Left hindlimb (tissue), 1 donor: ENCODE data around the gene ARHGAP18.
A peak's percentile ranks its signal among the peaks of the same experiment; 100 is the strongest.

Experiments
- DNase-seq: peaks from one replicate; pipeline ENCODE4 v3.0.0-alpha.2; 2018

Gene ARHGAP18

DNA sequence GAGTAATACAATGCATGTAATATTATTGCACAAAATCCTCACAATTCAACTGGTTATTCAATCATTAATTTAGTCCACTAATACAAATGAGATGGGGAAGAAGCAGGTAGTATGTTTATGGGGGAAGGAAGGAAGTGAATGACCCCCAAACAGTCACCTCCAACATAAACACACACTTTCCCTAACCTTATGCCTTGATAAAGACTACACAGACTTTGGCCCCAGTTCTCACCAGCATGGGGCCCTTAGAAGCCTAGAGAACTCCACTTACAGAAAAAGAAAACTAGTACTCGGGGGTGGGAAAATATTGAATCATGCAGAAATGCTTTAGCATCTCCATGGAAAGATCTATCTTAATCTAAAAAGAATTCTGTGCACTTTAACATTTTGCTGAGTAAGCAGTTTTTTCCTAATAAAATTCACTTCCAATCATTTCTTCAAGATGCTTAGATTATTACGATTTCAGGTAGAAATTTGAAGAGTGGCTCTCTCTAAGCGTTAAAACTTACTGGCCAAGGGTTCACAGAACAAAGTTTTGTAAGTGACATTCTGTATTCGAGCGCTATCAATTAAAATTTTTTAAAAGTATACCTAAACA, 18.8 kb downstream of the ARHGAP18 start:
- DNase-seq: no peak

DNA sequence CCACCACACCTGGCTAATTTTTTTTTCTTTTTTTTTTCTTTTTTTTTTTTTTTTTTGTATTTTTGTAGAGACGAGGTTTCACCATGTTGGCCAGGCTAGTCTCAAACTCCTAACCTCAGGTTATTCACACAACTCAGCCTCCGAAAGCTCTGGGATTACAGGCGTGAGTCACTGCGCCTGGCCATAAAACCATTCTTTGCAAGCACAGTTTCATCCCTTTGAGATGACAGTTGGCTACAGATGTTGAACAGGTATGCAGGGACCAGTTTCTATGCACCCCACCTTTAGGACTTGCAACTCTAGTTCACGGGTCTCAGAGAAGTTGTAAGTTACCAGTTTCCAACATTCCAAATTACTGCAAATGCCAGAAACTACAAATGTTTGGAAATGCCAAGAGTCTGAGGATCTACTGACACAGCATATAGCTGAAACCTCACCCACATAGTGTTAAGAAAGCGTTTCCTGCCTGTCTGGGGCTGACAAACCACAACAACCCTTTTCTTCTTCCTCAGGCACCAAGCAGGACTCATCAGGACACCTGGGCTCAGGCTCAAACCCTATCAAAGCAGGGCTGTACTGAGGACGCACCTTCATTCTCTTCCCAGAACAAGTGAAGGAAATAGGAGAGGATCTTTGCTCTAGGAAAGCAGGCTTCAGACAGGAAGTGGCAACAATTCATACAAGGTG, 22.9 kb downstream of the ARHGAP18 start:
- no peak for DNase-seq

DNA sequence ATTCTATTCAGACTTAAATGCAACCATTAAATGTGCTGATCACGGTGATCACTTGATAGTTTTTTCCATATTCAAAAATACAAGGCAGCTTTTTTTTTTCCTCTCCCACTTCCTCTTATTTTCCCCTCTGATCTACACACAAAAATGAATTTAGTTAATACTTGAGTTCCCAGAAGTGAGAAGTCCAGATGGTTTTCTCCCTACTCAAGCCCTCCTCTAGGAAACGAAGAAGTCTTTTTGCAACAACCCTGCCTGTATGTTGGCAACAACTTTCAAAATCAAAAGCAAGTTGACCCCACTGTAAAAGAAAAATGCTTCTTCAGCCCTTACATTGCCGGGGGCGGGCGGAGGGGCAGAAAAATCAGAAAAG, 24.3 kb downstream of the ARHGAP18 start:
- DNase-seq: no peak

DNA sequence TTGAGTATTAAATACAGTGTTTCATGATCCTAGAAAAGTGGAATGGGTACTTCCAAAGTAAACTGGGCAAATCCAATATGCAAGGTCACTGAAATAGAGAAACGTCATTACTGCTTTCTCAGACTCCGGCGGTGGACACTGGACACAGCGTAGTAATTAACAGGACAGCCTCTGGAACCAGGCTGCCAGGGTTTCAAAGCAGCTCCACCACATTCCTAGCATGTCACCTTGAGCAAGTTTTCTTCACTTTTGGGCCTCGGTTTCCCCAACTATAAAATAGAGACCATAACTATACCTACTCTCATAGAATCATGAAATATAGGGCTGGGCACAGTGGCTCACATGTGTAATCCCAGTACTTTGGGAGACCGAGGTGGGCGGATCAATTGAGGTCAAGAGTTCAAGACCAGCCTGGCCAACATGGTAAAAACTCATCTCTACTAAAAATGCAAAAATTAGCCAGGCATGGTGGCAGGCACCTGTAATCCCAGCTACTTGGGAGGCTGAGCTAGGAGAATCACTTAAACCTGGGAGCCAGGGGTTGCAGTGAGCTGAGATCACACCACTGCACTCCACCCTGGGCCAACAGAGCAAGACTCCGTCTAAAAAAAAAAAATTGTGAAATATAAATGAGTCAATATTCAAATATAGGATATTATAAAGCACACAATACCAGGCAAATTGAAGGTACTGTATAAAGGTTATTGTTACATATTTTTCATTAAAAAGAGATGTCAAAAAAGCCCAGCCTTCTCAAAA, 24.9 kb downstream of the ARHGAP18 start:
- DNase-seq: no peak

DNA sequence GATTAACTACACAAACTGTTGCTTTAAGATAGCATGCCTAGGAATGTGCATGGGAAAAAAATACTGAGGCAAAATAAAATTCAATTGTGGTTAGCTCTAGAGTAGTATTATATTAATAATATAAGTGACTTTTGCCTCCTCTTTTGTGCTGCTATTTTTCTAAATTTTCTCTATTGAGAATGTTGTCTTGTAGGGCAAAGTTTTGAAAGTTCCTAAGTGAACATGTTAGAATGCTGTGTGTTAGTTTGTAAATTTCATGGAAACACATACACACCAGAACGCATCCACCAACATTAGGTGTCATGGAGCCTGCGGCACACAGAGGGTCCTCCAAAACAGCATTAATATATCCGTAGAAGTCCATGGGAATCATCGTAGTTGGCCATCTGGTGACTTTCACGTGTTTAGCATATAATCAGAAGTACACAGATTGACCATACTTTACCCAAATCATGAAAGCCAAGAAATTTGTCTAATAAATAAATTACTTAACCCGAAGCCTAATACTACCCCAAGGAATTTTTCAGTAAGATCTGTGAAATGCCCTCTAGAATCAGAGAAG, 25.6 kb downstream of the ARHGAP18 start:
- no peak for DNase-seq

DNA sequence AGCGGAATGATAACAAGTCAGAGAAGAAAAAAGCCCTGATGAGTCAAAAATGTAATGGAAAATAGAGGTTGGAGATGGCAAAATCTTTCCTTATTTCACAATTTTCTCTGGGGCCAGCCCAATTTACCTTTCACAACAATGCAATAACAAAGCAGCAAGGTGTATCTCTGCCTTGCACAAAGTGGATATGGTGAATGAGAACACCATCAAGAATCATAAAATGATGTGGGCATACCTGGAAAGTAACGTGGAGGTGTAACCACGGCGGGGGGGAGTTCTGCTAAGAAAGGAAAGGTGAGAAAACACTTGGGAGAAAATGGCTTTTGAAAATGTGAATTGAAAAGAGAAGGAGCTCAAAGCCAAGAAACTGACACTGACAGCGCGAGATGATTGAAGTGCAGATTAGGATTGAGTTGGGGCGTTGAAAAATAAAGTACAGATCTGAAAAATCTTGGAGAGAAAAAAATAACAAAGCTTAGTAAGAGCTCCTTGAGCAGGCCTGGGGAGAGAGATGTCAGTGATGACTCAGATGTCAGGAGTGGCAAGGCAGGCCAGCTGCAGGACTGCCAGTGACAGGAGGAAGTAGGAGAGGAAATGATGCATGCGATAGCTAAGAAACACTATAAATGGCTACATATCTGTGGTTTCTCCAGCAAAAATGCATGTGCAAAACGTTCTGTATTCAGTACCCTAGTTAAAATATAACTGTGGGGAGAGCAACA, 26.2 kb downstream of the ARHGAP18 start:
- peak; percentile 63 for DNase-seq

DNA sequence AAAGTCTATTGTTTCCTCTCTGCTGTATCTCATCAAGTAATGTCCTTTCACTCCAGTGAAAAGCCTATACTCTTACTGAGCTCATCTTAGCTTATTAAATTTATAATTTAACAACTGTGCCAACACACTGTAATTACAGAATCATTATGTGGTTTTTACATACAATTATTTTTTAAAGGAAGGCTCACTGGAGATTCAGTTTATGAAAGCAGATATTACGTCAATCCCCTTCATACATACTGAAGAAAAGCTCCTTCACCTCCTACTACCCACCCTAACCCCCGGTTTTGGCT, 28.1 kb downstream of the ARHGAP18 start:
- no peak for DNase-seq

DNA sequence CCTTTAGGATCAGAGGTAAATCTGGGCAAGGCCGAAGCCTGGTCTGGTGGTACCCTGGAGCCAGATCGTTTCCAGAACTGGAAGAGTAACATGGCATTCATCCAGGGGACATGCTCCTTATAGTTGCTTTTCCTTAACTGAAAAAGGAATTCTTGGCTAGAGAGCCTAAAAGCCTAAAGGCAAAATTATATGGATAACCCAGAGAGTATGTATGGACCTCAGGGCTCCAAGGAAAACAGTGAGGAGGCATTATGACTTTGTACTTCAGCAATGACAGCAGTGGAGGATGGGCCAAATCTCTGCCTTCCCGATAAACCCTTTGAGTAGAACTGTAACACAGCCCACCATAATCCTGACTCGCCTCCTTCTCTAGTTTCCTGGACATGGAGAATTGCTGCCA, 29.3 kb downstream of the ARHGAP18 start:
- DNase-seq: no peak

DNA sequence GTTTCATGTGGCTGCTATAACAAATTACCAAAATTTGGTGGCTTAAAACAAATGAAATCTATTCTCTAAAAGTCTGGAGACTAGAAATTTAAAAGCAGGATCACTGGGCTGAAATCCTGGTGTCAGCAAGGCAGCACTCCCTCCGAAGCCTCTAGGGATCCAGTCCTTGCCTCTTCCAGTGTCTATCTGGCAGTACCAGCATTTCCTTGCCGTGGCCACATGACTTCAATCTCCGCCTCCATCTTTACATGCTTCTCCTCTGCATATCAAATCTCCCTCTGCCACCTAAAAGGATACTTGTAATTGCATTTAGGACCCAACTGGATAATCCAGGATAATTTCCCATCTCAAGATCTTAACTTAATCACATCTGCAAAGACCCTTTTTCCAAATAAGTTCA, 30.2 kb downstream of the ARHGAP18 start:
- no peak for DNase-seq

DNA sequence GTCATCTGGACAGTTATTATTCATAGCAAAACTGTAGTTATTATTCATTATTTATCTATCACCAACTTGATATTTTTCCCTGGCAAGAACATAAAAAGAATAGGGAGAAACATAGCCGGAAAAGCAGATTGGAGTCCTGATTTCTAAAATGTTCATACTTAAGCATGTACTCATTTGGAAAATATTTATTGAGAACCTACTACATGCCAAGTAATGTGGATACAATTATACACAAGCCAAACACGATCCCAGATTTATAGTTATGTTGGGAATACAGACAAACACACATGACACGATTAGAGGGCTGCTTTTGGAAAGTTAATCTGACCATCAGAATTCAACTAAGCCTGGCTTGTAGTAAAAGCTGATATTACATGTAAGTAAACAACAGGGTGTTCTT, 30.7 kb downstream of the ARHGAP18 start:
- no peak for DNase-seq

DNA sequence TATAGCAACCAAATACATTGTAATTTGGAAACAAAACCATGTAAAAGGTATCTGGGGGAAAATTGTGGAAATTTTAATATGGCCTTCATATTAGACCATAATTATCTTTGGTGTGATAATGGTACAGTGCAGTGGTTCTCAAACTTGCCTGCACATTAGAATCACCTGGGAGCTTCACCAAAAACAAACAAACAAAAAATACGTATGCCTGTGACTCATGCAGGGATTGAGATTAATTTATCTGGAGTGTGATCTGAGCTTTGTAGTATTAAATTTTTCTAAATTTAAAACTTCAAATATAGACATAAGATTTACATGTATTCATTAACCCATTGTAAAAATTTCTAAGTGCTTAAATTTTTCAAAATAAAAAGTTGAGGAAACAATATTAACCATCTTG, 31.5 kb downstream of the ARHGAP18 start:
- no peak for DNase-seq

DNA sequence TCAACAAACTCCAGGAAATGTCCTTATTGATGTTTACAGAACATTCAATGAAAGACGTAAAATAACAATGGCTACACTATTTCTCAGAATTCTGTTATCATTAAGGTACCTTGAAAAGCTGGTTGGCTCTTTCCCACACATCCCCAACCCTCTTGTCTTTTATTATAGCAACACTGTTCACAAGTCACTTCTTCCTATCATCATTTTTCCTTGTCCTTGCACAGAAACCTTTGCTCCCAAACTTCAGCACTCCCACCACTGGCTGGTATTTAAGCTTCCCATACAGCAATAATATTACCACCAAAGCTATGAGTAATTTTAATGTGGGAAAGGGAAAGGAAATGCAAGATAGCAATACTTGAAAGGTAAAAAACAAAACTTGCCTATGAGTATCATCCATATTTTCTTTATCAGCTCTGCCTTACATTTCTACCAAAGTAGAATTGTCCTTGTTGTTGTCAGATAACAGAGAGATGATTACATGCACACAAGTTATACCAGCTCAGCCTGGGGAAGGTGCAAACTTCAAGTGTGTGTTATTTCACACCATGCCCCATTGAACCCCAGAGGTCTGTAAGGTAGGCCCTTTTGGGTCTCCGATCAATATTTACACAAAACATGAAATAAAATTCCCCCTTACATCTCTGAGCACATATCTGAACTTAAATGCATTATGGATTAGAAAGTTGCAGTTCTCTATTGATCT, 32.2 kb downstream of the ARHGAP18 start:
- DNase-seq: no peak

DNA sequence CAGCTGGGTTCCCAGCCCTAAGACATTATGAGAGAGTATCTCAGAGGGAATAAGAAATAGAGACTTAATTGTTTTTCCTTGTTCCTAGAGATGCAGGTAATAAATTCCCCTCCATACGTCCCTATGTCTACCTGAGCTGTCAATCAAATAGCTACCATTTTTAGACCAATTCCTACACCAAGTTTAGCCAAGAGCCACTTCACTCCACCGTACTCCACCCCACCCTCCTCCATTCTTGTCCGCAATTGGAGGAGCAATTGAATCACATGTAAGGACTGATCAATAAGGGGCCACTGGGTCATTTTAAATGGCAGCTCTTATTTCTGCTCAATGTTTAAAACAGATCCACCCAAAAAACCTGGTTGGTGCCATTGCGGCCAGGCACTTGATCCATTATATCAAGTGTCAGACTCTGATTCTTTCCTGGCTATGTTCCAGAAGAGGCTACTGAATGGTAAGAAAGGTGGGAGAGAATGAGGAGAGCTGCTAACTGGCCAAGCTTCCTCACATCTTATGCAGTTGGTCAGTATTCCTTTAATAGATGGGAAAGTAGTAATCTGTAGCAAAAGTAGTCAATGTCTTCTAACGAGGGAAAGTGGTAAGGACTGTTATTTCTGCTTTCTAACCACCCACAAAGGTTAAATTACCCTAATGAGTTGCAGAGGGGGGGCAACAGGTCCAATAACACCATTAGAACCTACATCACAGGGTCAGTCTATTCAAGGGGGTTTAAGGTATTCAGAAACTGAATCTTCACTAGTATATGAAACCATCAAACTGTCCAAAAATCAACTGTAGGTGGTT, 34.1 kb downstream of the ARHGAP18 start:
- no peak for DNase-seq

DNA sequence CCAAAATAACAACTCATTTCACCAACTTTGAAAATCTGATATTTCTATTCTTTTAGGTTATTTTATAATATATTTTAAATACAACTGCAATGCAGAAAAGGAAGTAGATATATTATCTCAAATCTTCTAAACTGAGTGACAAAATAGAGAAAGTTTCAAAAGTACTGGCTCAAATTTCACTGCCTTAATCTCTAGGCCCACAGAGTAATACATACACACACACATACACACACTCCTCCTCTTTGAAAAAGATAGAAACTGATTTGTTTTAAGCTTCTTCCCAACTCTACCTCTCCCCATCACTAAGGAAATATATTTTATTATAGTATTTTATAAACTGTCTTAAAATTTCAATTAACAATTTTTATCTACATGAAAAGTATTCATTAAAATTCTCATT, 36.2 kb downstream of the ARHGAP18 start:
- no peak for DNase-seq

DNA sequence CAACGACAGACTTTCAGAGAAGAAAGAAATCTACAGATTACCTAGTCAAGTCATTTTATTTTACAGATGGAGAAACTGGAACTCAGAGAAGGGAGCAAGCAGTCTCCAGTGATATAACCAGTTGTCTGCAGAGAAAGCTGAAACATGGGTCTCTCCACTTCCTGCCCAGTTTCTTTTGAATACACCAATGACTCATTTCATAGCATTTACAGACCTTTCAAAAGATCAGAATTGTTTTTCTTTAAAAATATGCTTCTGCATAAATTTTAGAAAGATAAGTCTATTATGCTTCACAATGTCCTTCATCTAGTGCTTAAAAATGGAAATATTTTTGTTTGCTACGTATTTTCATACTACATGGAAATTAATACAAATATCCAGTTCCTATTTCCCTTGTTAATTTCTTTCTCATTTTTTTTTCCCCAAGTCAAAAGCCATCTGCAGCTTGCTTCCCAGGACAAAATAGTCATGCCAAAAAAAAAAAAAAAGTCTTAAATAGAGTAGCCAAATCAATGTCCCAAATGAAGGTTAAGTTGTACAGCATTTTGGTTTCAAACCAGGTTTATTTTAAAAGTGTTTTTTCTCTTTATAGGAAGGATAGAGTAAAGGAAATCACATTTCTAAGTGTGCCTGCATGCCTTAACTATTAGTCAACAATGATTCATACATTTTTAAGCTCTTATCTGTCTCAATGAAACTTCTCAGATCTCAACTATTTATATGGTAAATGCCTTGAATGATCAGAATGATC, 36.9 kb downstream of the ARHGAP18 start:
- no peak for DNase-seq

DNA sequence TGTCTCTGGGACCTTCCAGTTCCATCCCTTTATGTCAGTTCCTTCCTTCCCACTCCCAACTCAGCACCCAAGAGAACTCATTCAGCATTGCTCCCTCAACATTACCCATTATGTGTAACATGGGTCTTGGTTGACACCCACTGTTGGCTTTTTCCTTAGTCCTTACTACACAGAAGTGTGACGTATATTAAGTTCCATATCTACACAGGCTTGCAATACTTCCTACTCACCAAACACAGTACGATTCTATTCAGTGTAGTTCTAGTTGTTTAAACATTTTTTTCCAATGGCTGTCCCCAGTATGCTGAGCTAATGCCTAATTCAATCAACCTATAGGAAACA, 37.7 kb downstream of the ARHGAP18 start:
- DNase-seq: no peak

DNA sequence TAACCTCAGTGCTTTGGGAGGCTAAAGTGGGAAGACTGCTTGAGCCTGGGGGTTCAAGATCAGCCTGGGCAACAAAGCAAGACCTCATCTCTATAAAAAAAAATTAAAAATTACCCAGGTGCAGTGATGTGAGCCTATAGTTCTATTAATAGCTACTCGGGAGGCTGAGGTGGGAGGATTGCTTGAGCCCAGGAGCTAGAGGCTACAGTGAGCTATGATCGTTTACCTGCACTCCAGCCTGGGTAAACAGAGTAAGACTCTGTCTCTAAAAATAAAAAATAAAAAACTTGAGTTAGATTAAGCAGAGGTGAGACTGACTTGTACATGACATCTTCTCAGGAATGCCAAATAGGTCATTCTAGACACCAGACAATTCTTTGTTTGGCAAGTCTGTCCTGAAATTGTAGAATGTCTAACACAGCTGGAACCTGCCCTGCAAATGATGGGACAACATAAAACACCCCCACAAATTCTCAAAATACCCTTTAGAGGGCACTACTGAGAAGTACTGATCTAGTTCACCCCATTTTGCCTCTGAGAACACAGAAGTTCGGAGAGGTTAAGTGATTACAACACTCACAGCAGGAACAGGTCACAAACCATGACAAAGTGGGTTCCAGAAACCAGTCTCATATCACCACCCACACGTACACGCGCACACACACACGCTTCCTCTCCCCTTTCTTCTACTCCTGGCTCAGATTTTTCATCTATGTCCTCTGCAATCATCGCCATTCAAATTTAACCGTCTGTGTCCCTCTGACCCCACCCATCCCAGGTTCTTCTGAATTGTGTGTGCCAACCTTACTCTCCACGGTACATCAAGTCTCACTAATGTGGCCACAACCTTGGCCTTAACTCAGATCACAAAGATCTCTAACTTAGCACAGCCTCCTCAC, 38.3 kb downstream of the ARHGAP18 start:
- DNase-seq: no peak

DNA sequence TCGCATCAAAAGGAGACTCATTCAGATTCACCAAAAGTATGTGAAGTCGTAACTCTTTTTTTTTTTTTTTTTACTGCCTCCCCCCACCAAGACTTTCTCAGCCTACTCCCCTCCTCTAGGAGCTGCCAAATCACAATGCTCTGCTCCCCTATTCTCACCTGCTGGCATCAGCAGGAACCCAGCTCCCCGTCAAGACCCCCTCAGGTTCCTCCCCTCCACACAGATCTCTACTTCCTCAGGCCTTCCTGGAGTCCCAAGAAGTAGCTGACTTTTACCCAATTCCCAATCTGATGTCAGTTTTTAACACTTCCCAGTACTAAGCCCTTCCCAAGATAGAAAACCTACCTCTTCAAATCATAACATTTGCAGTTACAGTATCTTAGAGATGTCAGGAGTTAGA, 39.3 kb downstream of the ARHGAP18 start:
- no peak for DNase-seq

DNA sequence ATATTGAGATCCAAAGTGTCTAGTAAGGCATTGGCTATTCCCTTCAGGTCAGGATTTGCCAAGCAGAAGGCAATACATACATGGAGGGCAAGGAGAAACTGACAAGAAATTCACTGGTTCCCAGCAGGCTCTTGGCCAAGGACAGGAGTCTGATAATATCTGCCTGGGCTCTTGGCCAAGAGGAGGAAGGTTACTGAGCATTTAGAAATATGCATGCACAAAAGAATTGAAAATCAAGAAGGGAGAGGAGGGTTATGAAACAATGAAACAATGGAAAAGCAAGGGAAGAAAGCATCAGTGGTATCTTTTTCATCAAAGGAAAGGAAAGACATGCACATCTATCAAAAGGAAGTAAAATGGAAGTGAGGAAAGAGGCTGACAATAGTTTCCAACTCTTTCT, 42.4 kb downstream of the ARHGAP18 start:
- DNase-seq: no peak

DNA sequence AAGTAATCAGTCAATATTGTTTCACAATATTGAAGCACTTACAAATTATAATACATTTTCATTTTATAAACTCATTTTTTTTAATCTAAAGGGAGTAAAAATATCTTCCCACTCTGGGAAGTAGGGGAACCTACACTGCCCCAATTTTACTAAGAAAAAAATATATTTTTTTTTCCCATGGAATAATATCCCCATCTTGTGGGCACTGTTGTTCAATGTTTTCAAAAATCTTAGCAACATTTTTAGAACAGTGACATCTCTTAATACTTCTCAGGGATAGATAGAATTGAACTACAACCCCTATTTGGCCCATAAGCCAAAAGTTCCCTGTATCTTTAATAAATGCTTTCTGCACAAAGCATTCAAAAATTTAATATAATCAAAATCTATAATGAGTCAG, 42.9 kb downstream of the ARHGAP18 start:
- DNase-seq: no peak
